Measurements from ENCODE around the gene PTER. TPM values are rescaled to one million over a fixed set of nuclear protein-coding genes. Genes with fewer than 3 reads are reported as not detected.

The PTER gene
- total RNA-seq, 1 donor from 2014 or later: 14.0 TPM

- intact Hi-C loops (cut with DNase I): no loop called here
Observed at GRCh38 chr10:16521311-16522016, 84.7 kb downstream of the PTER start, which contains the start of gene C1QL3. Gene C1QL3, minus strand, starts transcription at chr10:16521879. Its CDS starts 814 bp downstream, at chr10:16521065.

GRCh38 chr10:16527452-16527851 lies 90.6 kb downstream of the PTER start:
- intact Hi-C loops (cut with DNase I): no loop called here
- no peak for DNase-seq (ENCODE audit: low spot score)
- ATAC-seq: no peak

More at GRCh38 chr10:16521311-16522016, 84.7 kb downstream of the PTER start, which contains the start of gene C1QL3:
- DNase-seq (ENCODE audit: low spot score): no peak
- no peak for ATAC-seq

- intact Hi-C loops (cut with DNase I): no loop called here
- DNase-seq (ENCODE audit: low spot score): no peak
- ATAC-seq: no peak
Observed at GRCh38 chr10:16529853-16530252, 93.0 kb downstream of the PTER start.

- ATAC-seq (no peak), DNase-seq (ENCODE audit: low spot score) (no peak)
- intact Hi-C loops (cut with DNase I): no loop called here
Observed at GRCh38 chr10:16536155-16536554, 99.3 kb downstream of the PTER start.

GRCh38 chr10:16544099-16544498 lies 107.3 kb downstream of the PTER start:
- DNase-seq (ENCODE audit: low spot score): no peak
- intact Hi-C loops (cut with DNase I): no loop called here
- ATAC-seq: no peak

- DNase-seq (ENCODE audit: low spot score): no peak
- no peak for ATAC-seq
Observed at GRCh38 chr10:16544591-16544990, 107.8 kb downstream of the PTER start.

GRCh38 chr10:16545116-16545736 lies 108.4 kb downstream of the PTER start:
- intact Hi-C loops (cut with DNase I): no loop called here
- DNase-seq (ENCODE audit: low spot score) (no peak), ATAC-seq (no peak)

More at GRCh38 chr10:16544591-16544990, 107.8 kb downstream of the PTER start:
- intact Hi-C loops (cut with DNase I): no loop called here

GRCh38 chr10:16547973-16548372 lies 111.2 kb downstream of the PTER start:
- DNase-seq (ENCODE audit: low spot score): no peak
- intact Hi-C loops (cut with DNase I): no loop called here
- ATAC-seq: no peak

GRCh38 chr10:16559236-16559773 lies 122.5 kb downstream of the PTER start:
- DNase-seq (ENCODE audit: low spot score) (no peak), ATAC-seq (no peak)
- intact Hi-C loops (cut with DNase I): no loop called here

GRCh38 chr10:16562891-16563290 lies 126.1 kb downstream of the PTER start:
- ATAC-seq (no peak), DNase-seq (ENCODE audit: low spot score) (no peak)
- intact Hi-C loops (cut with DNase I): no loop called here

Other genes starting within 250 kb of the PTER start
- gene C1QL3, start 84.9 kb downstream of the PTER start, total RNA-seq: not detected

Measured in sciatic nerve (tissue), 2 donors.